HepG2 (cell line): ENCODE results near the gene GPER1. TPM values are rescaled to one million over a fixed set of nuclear protein-coding genes. Genes with fewer than 3 reads are reported as not detected.

Experiments
- ATAC-seq: fragments of 200-7000 bp; cut with Tn5 transposase; 3 replicates; pipeline ENCODE4 v1.9.1; 2020; ENCODE audit warnings: mild to moderate bottlenecking, moderate library complexity
- BruUV-seq: library from RNA; stranded (reverse); fragments of 400-500 nt; replicated peaks from 2 replicates; lab custom pipeline; 2021; lab: Mats Ljungman, UMichigan
- CTCF ChIA-PET: fragments of 300-600 bp; formaldehyde crosslinking; extraction: SDS; loops from one replicate; lab custom pipeline; 2021; ENCODE audit warnings: low total read pairs, inconsistent platforms, low intra/inter-chr PET ratio; lab: Yijun Ruan, JAX
- POLR2A ChIA-PET: fragments of 350-600 bp; sonication (Branson Sonifier 250); formaldehyde crosslinking; loops from one replicate; lab custom pipeline; 2020; ENCODE audit warnings: antibody characterized with exemption, inconsistent platforms; lab: Yijun Ruan, JAX
- DNase-seq: peaks from one replicate; pipeline ENCODE4 v3.0.0-alpha.2; 2015; ENCODE audit warnings: low spot score
- FAIRE-seq: peaks from 3 replicates; lab custom pipeline; 2011; peaks lifted over from hg19 to GRCh38; lab: Jason Lieb, UNC
- H2AFZ ChIP-seq: one replicate; pipeline ENCODE4 v1.6.1; 2011; ENCODE audit warnings: low read length, inconsistent platforms
- H3K27ac ChIP-seq: fragments of 300-600 bp; 3 replicates; pipeline ENCODE4 v1.8.0; 2011; ENCODE audit warnings: mixed run types, mild to moderate bottlenecking, mixed read lengths, low read length, inconsistent platforms; ENCODE audit not compliant: insufficient read depth; ENCODE audit errors: extremely low read length
- H3K27me3 ChIP-seq, 2 experiments: fragments of 200-600 bp in 1 of 2; 2 replicates in 1 of 2; 3 replicates in 1 of 2; pipeline versions ENCODE4 v1.6.0 to v1.8.0; 2011; ENCODE audit warnings: low read length in 2 of 2, mild to moderate bottlenecking in 2 of 2, moderate library complexity in 2 of 2, inconsistent platforms in 1 of 2; ENCODE audit not compliant: insufficient read depth in 2 of 2, control insufficient read depth in 1 of 2
- H3K36me3 ChIP-seq, 2 experiments: fragments of 200-600 bp in 1 of 2; replicated peaks in 1 of 2; 2 replicates in 1 of 2; 3 replicates in 1 of 2; pipeline versions ENCODE4 v1.5.1 to v1.8.0; 2011; ENCODE audit warnings: low read length in 2 of 2, inconsistent platforms in 1 of 2; ENCODE audit not compliant: insufficient read depth in 2 of 2, control insufficient read depth in 1 of 2
- H3K4me1 ChIP-seq: 2 replicates; pipeline ENCODE4 v1.5.1; 2012; ENCODE audit warnings: low read length, inconsistent platforms; ENCODE audit not compliant: insufficient read depth
- H3K4me2 ChIP-seq: 2 replicates; pipeline ENCODE4 v1.6.0; 2011; ENCODE audit warnings: low read depth, low read length, inconsistent platforms
- H3K4me3 ChIP-seq, 3 experiments: fragments of 200-600 bp in 1 of 3; sonication (generic), shearing (Covaris generic) in 1 of 3; replicated peaks in 1 of 3; 2 replicates each; pipeline ENCODE4 v1.5.1; 2011 to 2016; ENCODE audit warnings: low read length in 3 of 3, inconsistent platforms in 2 of 3, low read depth in 2 of 3, mild to moderate bottlenecking in 2 of 3, control low read depth in 1 of 3, mixed read lengths in 1 of 3; ENCODE audit not compliant: insufficient read depth in 1 of 3
- H3K79me2 ChIP-seq: one replicate; pipeline ENCODE4 v1.6.1; 2011; ENCODE audit warnings: low read length, inconsistent platforms; ENCODE audit not compliant: insufficient read depth
- H3K9ac ChIP-seq: 2 replicates; pipeline ENCODE4 v1.6.0; 2011; ENCODE audit warnings: mild to moderate bottlenecking, low read depth, low read length, inconsistent platforms; ENCODE audit not compliant: insufficient read depth
- H3K9me3 ChIP-seq: 2 replicates; pipeline ENCODE4 v1.5.1; 2012; ENCODE audit warnings: mild to moderate bottlenecking, low read length
- H4K20me1 ChIP-seq: 2 replicates; pipeline ENCODE4 v1.6.0; 2011; ENCODE audit warnings: inconsistent platforms, mild to moderate bottlenecking, low read length, moderate library complexity; ENCODE audit not compliant: insufficient read depth
- AGO2 ChIP-seq: fragments of 200-400 bp; formaldehyde crosslinking; optimal IDR thresholded peaks from 2 replicates; pipeline ENCODE3; 2017; ENCODE audit warnings: mild to moderate bottlenecking, low read depth, low read length, moderate library complexity
- RBFOX2 ChIP-seq: fragments of 200-400 bp; formaldehyde crosslinking; IDR thresholded peaks from 2 replicates; pipeline ENCODE4 v1.6.1; 2017; ENCODE audit warnings: low read depth, mild to moderate bottlenecking, low read length
- ZMYM3 ChIP-seq: sonication (generic); formaldehyde crosslinking; IDR thresholded peaks from 2 replicates; pipeline ENCODE4 v1.5.1; 2020; ENCODE audit warnings: mild to moderate bottlenecking, missing genetic modification reagents
- ZNF772 ChIP-seq: sonication (generic); formaldehyde crosslinking; IDR thresholded peaks from 2 replicates; pipeline ENCODE4 v1.5.0; 2020; ENCODE audit warnings: mild to moderate bottlenecking, missing genetic modification reagents
- WGBS: methylation state at CpG from one replicate; pipeline ENCODE4 v1.1.6; 2017; ENCODE audit warnings: low lambda C conversion rate; 5-methylcytosine and 5-hydroxymethylcytosine counted together
- in situ Hi-C: cut with HindIII; loops from 2 replicates; pipeline ENCODE4 v1.10.0; 2017; ENCODE audit warnings: low pct_unique_long_range_greater_than_20kb; ENCODE audit not compliant: extremely low pct_ligation_motif_present
- intact Hi-C: fragments of 100-400 bp; cut with micrococcal nuclease; formaldehyde crosslinking; loops from one replicate; pipeline ENCODE4 v1.10.0; 2022; ENCODE audit not compliant: unreplicated experiment
- polyA plus RNA-seq, 8 experiments: library from polyadenylated mRNA; depleted of rRNA in 3 of 8; stranded (reverse) in 7 of 8; unstranded in 1 of 8; fragments of >200 nt; fragmentation: Illumina TruSeq in 4 of 8; extraction: Trizol in 4 of 8; gene quantifications; 2 replicates each; pipeline versions ENCODE4 v1.2.1 to v1.2.3, GENCODE V29; 2011 to 2016; ENCODE audit warnings: low read depth in 4 of 8, missing spikeins in 1 of 8, mixed read lengths in 1 of 8; ENCODE audit not compliant: insufficient read depth in 1 of 8
- total RNA-seq, 5 experiments: library from RNA; depleted of rRNA; stranded (reverse); fragments of >200 nt; fragmentation: Illumina TruSeq; extraction: Trizol; gene quantifications; 2 replicates each; pipeline ENCODE4 v1.2.3, GENCODE V29; 2016; ENCODE audit warnings: low read depth in 1 of 5
- TF ChIP-seq, protein P1 (sequence below): sonication (generic); formaldehyde crosslinking; IDR thresholded peaks from 2 replicates; pipeline ENCODE4 v1.4.0; 2020; ENCODE audit warnings: missing genetic modification reagents

The GPER1 gene
- total and polyA plus RNA-seq, 2 of the 13 experiments (the other 11 are each of a cell fraction or from before 2014, with no cell fraction given), result 12.7 to 19.7 TPM

- Histone ChIP-seq H2AFZ (no peak overlapping the region), H3K27ac (no peak overlapping the region), H3K36me3 (peaks cover 0 to 1% of the 10 kb centered on the region in 2 experiments; a peak in 2 of 5 replicates), H3K9me3 (no peaks in the 10 kb centered on the region), H3K4me1 (peaks cover 49% of the 10 kb centered on the region), H3K27me3 (no peaks in the 10 kb centered on the region; a peak in 1 of 5 replicates), H3K4me2 (no peak overlapping the region), H3K9ac (no peak overlapping the region), H3K79me2 (peaks cover 27% of the 10 kb centered on the region), H3K4me3 (no peak overlapping the region), H4K20me1 (no peaks in the 10 kb centered on the region)
- ChIA-PET POLR2A (no interaction called here), CTCF (no interaction called here)
- DNase-seq (no peak), ATAC-seq (no peak), FAIRE-seq (no peak)
- intact Hi-C loops (loop anchor here (5.0 kb wide), 1 partner anchor 58 kb away; no protein-coding TSS in a partner anchor), in situ Hi-C loops (no loop called here)
- no peak for TF ChIP-seq ZNF772 (CRISPR knock-in tag)
- TF ChIP-seq RBFOX2, result 0 out of 2 replicates have a peak, but pooled peaks have one; percentile 33
- TF ChIP-seq AGO2, result peak; percentile 32
- no TSS peak for BruUV-seq
- 100% methylated on average over 2 of the region's 8 CpGs for WGBS
Measured at GRCh38 chr7:1049801-1050200, 38.1 kb upstream of the GPER1 start.

DNA sequence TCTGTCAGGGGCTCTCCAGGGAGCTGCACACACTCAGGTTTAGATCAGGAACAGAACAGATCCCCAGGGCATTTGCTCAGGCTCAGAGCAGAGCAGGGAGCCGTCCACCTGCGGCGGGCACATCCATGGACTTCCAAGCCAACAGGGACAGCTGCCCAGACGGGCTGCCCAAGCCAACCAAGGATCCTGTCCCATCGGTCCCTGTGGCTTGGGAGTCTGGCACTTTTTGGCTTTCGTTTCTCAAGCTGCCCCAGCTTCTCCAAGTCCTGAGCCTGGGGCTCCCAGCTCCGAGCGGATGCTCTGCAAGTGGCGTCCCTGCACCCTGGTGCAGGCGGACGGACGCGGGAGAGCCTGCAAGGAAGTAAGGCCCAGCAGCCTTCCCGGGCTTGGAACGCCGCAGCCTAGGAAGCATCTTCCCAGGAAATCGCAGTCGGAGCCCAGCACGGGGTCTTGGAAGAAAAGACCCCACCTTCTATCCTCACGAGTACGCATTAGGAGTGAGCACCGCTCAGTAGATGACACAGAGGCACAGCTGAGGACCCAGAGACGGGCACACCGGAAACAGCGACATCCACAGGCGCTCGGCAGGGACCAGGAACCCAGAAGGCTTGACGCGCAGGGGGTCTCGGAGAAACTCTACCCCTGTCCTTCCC, 37.5 kb upstream of the GPER1 start:
- POLR2A ChIA-PET, result interaction anchor here (1.1 kb wide), 1 partner anchor 57 kb away, joined by 3 read pairs; no protein-coding TSS in a partner anchor
- TF ChIP-seq, protein P1, sequence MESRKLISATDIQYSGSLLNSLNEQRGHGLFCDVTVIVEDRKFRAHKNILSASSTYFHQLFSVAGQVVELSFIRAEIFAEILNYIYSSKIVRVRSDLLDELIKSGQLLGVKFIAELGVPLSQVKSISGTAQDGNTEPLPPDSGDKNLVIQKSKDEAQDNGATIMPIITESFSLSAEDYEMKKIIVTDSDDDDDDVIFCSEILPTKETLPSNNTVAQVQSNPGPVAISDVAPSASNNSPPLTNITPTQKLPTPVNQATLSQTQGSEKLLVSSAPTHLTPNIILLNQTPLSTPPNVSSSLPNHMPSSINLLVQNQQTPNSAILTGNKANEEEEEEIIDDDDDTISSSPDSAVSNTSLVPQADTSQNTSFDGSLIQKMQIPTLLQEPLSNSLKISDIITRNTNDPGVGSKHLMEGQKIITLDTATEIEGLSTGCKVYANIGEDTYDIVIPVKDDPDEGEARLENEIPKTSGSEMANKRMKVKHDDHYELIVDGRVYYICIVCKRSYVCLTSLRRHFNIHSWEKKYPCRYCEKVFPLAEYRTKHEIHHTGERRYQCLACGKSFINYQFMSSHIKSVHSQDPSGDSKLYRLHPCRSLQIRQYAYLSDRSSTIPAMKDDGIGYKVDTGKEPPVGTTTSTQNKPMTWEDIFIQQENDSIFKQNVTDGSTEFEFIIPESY (CRISPR knock-in tag), result peak; percentile 55
- no peak for TF ChIP-seq ZMYM3 (CRISPR knock-in tag)
- peaks cover 0 to 1% of the 10 kb centered on the region in 2 experiments; a peak in 2 of 5 replicates for H3K36me3 ChIP-seq
- no peak overlapping the region for H2AFZ ChIP-seq
- CTCF ChIA-PET, result no interaction called here
- H3K9ac ChIP-seq, result no peak overlapping the region
- FAIRE-seq (no peak), ATAC-seq (no peak), DNase-seq (no peak)
- no peaks in the 10 kb centered on the region for H4K20me1 ChIP-seq
- H3K4me2 ChIP-seq, result no peak overlapping the region
- H3K4me1 ChIP-seq, result peaks cover 43% of the 10 kb centered on the region
- no TSS peak for BruUV-seq
- no peak overlapping the region for H3K27ac ChIP-seq
- H3K79me2 ChIP-seq, result peaks cover 22% of the 10 kb centered on the region
- WGBS, result 96% methylated on average over 21 of the region's 30 CpGs
- H3K4me3 ChIP-seq, result no peak overlapping the region
- intact Hi-C loops, result no loop called here
- no peaks in the 10 kb centered on the region for H3K27me3 ChIP-seq
- H3K9me3 ChIP-seq, result no peaks in the 10 kb centered on the region
- in situ Hi-C loops, result no loop called here
